ENCODE measurements around the gene VARS2. TPM values are rescaled to one million over a fixed set of nuclear protein-coding genes. Genes with fewer than 3 reads are reported as not detected.

The VARS2 gene
- total and polyA plus RNA-seq, 2 donors (not counting 3 experiments of a cell fraction or from before 2014, with no cell fraction given), result 17.8 to 34.3 TPM

DNA sequence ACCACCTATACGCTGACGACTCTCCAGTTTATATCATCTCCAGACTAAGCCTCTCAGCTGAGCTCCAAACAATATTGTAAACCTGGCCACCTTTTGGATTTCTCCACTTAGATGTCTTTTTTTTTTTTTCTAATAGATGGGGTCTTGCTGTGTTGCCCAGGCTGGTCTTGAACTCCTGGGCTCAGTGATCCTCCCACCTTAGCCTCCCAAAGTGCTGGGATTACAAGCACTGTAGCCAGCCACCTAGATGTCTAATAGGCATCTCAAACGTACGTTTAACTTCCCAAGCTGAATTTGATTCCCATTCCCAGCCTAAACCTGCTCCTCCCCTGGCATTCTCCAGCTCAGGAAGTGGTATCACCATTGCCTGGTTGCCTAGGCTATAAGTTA, 24.5 kb upstream of the VARS2 start:
- Histone ChIP-seq H3K79me2 (ENCODE audit: control insufficient read depth, insufficient read depth, low read length) (no peaks in the 10 kb centered on the region), H3K4me1 (ENCODE audit: control insufficient read depth, extremely low read depth, insufficient read depth, low read length) (no peaks in the 10 kb centered on the region), H3K9ac (replicated peaks; ENCODE audit: extremely low read depth, insufficient read depth, low read length) (no peak overlapping the region), H3K9me3 (replicated peaks; ENCODE audit: control insufficient read depth, insufficient read depth, low read length) (no peaks in the 10 kb centered on the region), H3K27ac (ENCODE audit: insufficient read depth, low read depth, low read length) (no peak overlapping the region), H3K4me3 (replicated peaks in 1 of 3; ENCODE audit: insufficient read depth in 1 of 3, low read depth in 1 of 3, low read length in 3 of 3) (no peak overlapping the region), H3K9me1 (replicated peaks; ENCODE audit: control insufficient read depth, extremely low read depth, insufficient read depth, low read length) (no peaks in the 10 kb centered on the region), H4K20me1 (replicated peaks; ENCODE audit: control insufficient read depth, extremely low read depth, insufficient read depth, low read length) (no peaks in the 10 kb centered on the region), H3K4me2 (ENCODE audit: insufficient read depth, low read length) (no peak overlapping the region), H2AFZ (ENCODE audit: low read depth, low read length) (no peak overlapping the region), H3K27me3 (ENCODE audit: control insufficient read depth in 2 of 2, insufficient read depth in 2 of 2, low read length in 2 of 2) (no peaks in the 10 kb centered on the region), H3K36me3 (ENCODE audit: control insufficient read depth in 2 of 2, extremely low read depth in 1 of 2, insufficient read depth in 2 of 2, low read length in 2 of 2) (peaks cover 0 to 3% of the 10 kb centered on the region in 2 experiments)
- intact Hi-C loops (cut with micrococcal nuclease) (no loop called here), dilution Hi-C loops (cut with MboI; ENCODE audit: extremely low pct_ligation_motif_present, low sequenced_read_pairs) (loop anchor here (25.0 kb wide), 1 partner anchor 152 kb away; the partner anchor contains the start of genes FLOT1 and IER3)
- FAIRE-seq (no peak), DNase-seq (ENCODE audit: low read depth, low spot score) (no peak)
- ChIA-PET CTCF (interaction anchor here (0.9 to 2.5 kb wide), 3 partner anchors 11 to 61 kb away, joined by 3 to 8 read pairs (median 3); no protein-coding TSS in a partner anchor), POLR2A (no interaction called here)
- no TSS peak for BruUV-seq (replicated peaks)
- TF ChIP-seq MYC (IDR thresholded peaks at IDR 0.05; ENCODE audit: low read depth, low read length) (no peak), GATA2 (IDR thresholded peaks at IDR 0.05; ENCODE audit: insufficient read depth, insufficient read length, low read depth, low read length) (no peak), POLR2AphosphoS5 (IDR thresholded peaks at IDR 0.05; ENCODE audit: insufficient read depth, low read depth, low read length) (no peak)

DNA sequence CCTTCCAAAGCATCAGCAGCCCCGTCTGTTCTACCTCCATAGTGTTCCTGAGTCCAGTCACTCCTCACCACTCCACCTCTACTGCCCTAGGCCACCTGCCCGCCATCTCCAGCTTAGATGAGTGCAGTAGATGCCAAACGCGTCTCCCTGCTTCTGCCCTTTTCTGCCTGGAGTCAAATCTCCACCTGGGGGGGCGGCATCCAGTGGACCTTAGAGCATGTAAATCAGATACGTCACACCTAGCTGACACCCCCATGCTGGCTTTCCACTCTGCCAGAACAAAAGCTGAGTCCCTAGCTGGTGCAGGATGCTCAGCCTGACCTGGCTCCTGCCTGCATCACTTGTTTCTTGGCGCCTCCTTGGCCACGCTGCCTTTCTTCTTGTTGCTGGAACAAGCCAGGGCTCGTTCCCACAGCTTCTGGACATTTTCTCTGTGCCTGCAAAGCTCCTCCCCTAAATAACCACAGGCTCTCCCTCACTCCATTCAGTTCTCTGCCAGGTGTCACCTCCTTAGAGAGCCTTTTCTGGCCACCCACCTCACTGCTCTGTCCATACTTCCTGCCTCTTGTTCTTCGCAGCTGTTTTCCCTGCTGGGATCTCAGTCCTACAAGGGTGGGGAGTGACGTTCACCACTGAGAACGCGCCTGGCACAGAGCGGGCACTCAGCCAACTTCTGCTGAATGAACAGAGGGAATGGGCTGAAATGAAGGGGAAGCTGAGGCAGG, 24.0 kb upstream of the VARS2 start:
- Histone ChIP-seq H3K27me3 (ENCODE audit: control insufficient read depth in 2 of 2, insufficient read depth in 2 of 2, low read length in 2 of 2) (no peaks in the 10 kb centered on the region), H3K9me3 (replicated peaks; ENCODE audit: control insufficient read depth, insufficient read depth, low read length) (no peaks in the 10 kb centered on the region), H3K4me3 (replicated peaks in 1 of 3; ENCODE audit: insufficient read depth in 1 of 3, low read depth in 1 of 3, low read length in 3 of 3) (no peak overlapping the region), H3K36me3 (ENCODE audit: control insufficient read depth in 2 of 2, extremely low read depth in 1 of 2, insufficient read depth in 2 of 2, low read length in 2 of 2) (peaks cover 0 to 3% of the 10 kb centered on the region in 2 experiments), H3K9me1 (replicated peaks; ENCODE audit: control insufficient read depth, extremely low read depth, insufficient read depth, low read length) (no peaks in the 10 kb centered on the region), H3K9ac (replicated peaks; ENCODE audit: extremely low read depth, insufficient read depth, low read length) (no peak overlapping the region), H3K4me1 (ENCODE audit: control insufficient read depth, extremely low read depth, insufficient read depth, low read length) (no peaks in the 10 kb centered on the region), H3K79me2 (ENCODE audit: control insufficient read depth, insufficient read depth, low read length) (no peaks in the 10 kb centered on the region), H3K4me2 (ENCODE audit: insufficient read depth, low read length) (no peak overlapping the region), H3K27ac (ENCODE audit: insufficient read depth, low read depth, low read length) (no peak overlapping the region), H2AFZ (ENCODE audit: low read depth, low read length) (no peak overlapping the region), H4K20me1 (replicated peaks; ENCODE audit: control insufficient read depth, extremely low read depth, insufficient read depth, low read length) (no peaks in the 10 kb centered on the region)
- DNase-seq (ENCODE audit: low read depth, low spot score), result no peak
- CTCF ChIA-PET, result interaction anchor here (0.8 to 2.5 kb wide), 4 partner anchors 11 to 61 kb away, joined by 3 to 8 read pairs (median 3); no protein-coding TSS in a partner anchor
- intact Hi-C loops (cut with micrococcal nuclease), result no loop called here
- FAIRE-seq, result no peak
- POLR2A ChIA-PET, result no interaction called here
- dilution Hi-C loops (cut with MboI; ENCODE audit: extremely low pct_ligation_motif_present, low sequenced_read_pairs), result loop anchor here (25.0 kb wide), 1 partner anchor 153 kb away; the partner anchor contains the start of genes FLOT1 and IER3
- no TSS peak for BruUV-seq (replicated peaks)
- TF ChIP-seq GATA2 (IDR thresholded peaks at IDR 0.05; ENCODE audit: insufficient read depth, insufficient read length, low read depth, low read length) (no peak), EZH2 (IDR thresholded peaks at IDR 0.05; ENCODE audit: borderline replicate concordance, low read depth, low read length, severe bottlenecking) (no peak), FOS (IDR thresholded peaks at IDR 0.05; ENCODE audit: borderline replicate concordance, insufficient read depth, low read length) (no peak), POLR2A (IDR thresholded peaks at IDR 0.05; ENCODE audit: low read depth, low read length) (no peak), MYC (IDR thresholded peaks at IDR 0.05; ENCODE audit: low read depth, low read length) (no peak), POLR2AphosphoS5 (IDR thresholded peaks at IDR 0.05; ENCODE audit: insufficient read depth, low read depth, low read length) (no peak), JUN (IDR thresholded peaks at IDR 0.05; ENCODE audit: borderline replicate concordance, insufficient read depth, insufficient read length, low read depth) (no peak)
- TF ChIP-seq, protein P1, sequence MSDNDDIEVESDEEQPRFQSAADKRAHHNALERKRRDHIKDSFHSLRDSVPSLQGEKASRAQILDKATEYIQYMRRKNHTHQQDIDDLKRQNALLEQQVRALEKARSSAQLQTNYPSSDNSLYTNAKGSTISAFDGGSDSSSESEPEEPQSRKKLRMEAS (IDR thresholded peaks at IDR 0.05; ENCODE audit: insufficient read depth, insufficient read length), result no peak
- TF ChIP-seq, protein P2, sequence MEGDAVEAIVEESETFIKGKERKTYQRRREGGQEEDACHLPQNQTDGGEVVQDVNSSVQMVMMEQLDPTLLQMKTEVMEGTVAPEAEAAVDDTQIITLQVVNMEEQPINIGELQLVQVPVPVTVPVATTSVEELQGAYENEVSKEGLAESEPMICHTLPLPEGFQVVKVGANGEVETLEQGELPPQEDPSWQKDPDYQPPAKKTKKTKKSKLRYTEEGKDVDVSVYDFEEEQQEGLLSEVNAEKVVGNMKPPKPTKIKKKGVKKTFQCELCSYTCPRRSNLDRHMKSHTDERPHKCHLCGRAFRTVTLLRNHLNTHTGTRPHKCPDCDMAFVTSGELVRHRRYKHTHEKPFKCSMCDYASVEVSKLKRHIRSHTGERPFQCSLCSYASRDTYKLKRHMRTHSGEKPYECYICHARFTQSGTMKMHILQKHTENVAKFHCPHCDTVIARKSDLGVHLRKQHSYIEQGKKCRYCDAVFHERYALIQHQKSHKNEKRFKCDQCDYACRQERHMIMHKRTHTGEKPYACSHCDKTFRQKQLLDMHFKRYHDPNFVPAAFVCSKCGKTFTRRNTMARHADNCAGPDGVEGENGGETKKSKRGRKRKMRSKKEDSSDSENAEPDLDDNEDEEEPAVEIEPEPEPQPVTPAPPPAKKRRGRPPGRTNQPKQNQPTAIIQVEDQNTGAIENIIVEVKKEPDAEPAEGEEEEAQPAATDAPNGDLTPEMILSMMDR (IDR thresholded peaks at IDR 0.05; ENCODE audit: extremely low read depth in 1 of 2, insufficient read depth in 1 of 2, low read depth in 1 of 2, low read length in 2 of 2), result no peak
